GM12891 (cell line): ENCODE data around the gene SRRM2.

Source experiments
- PAX5 ChIP-seq: IDR thresholded peaks from 2 replicates; pipeline ENCODE4 v1.6.1; 2011; ENCODE audit warnings: low read length, moderate library complexity, mild to moderate bottlenecking; ENCODE audit not compliant: insufficient read depth, severe bottlenecking
- POLR2A ChIP-seq: IDR thresholded peaks from 2 replicates; pipeline ENCODE4 v1.6.1; 2011; ENCODE audit warnings: low read depth, low read length, control low read depth
- POLR2AphosphoS5 ChIP-seq: IDR thresholded peaks from 2 replicates; pipeline ENCODE4 v1.6.1; 2011; ENCODE audit warnings: low read depth, low read length, control low read depth
- POU2F2 ChIP-seq: IDR thresholded peaks from 2 replicates; pipeline ENCODE4 v1.6.1; 2011; ENCODE audit warnings: low read depth, mild to moderate bottlenecking, control low read depth, low read length, moderate library complexity
- SPI1 ChIP-seq: IDR thresholded peaks from 2 replicates; pipeline ENCODE4 v1.6.1; 2011; ENCODE audit warnings: low read depth, low read length, control low read depth
- TAF1 ChIP-seq: IDR thresholded peaks from 2 replicates; pipeline ENCODE4 v1.6.1; 2011; ENCODE audit warnings: low read depth, low read length, control low read depth

DNA sequence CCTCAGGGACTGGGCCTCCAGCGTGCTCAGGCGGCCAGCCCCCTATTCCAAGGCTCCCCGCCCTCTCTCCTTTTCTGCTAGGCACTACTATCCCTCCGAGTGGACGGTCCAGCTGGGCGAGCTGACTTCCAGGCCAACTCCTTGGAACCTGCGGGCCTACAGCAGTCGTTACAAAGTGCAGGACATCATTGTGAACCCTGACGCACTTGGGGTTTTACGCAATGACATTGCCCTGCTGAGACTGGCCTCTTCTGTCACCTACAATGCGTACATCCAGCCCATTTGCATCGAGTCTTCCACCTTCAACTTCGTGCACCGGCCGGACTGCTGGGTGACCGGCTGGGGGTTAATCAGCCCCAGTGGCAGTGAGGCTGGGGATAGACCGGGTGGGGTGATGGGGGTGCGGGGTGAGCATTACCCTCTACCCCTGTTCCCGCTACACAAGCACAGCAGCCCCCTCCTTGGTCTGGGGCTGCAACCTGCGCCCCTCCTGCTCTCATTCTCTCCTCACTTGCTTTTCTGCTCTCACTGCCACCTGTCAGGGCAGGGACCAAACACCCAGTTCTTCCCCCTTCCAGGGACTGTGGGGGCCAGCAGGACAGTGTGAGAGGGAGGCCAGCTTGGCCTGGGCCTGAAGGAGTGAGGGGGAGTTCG, 46.9 kb downstream of the SRRM2 start:
- TF ChIP-seq POLR2A (no peak), POLR2AphosphoS5 (no peak), TAF1 (no peak), SPI1 (no peak), PAX5 (no peak), POU2F2 (no peak)
